GM23338 (cell line): ENCODE results near the gene TRPV5. TPM values are rescaled to one million over a fixed set of nuclear protein-coding genes. Genes with fewer than 3 reads are reported as not detected.
"Not testable (repeated sequence)": the region's sequence is repeated elsewhere in the genome, so short reads cannot be mapped to it uniquely, and the experiment has no call there.

Experiments
- ATAC-seq: fragments of 200-7000 bp; cut with Tn5 transposase; 3 replicates; pipeline ENCODE4 v1.9.1; 2020
- DNase-seq: peaks from one replicate; pipeline ENCODE4 v3.0.0-alpha.2; 2015; ENCODE audit warnings: low spot score
- H2AFZ ChIP-seq: fragments of 200-600 bp; sonication (generic); 2 replicates; pipeline ENCODE4 v1.8.0; 2016; ENCODE audit warnings: antibody characterized with exemption, mild to moderate bottlenecking, moderate library complexity
- H3F3A ChIP-seq: fragments of 200-600 bp; sonication (generic); replicated peaks from 2 replicates; pipeline ENCODE4 v1.8.0; 2017; ENCODE audit warnings: antibody characterized with exemption, mixed run types, low read depth
- H3K27ac ChIP-seq: fragments of 200-600 bp; sonication (generic); 2 replicates; pipeline ENCODE4 v1.6.1; 2016; ENCODE audit warnings: low read depth
- H3K27me3 ChIP-seq: fragments of 200-600 bp; sonication (generic); 2 replicates; pipeline ENCODE4 v1.8.0; 2016; ENCODE audit warnings: mild to moderate bottlenecking, mixed run types, moderate library complexity; ENCODE audit not compliant: insufficient read depth
- H3K36me3 ChIP-seq: fragments of 200-600 bp; sonication (generic); 2 replicates; pipeline ENCODE4 v1.8.0; 2016; ENCODE audit warnings: mild to moderate bottlenecking; ENCODE audit not compliant: insufficient read depth
- H3K4me1 ChIP-seq: fragments of 200-600 bp; sonication (generic); 2 replicates; pipeline ENCODE4 v1.8.0; 2016; ENCODE audit warnings: mild to moderate bottlenecking, moderate library complexity; ENCODE audit not compliant: insufficient read depth
- H3K4me2 ChIP-seq: fragments of 200-600 bp; sonication (generic); 2 replicates; pipeline ENCODE4 v1.7.1; 2017; ENCODE audit warnings: mixed run types
- H3K4me3 ChIP-seq: fragments of 200-600 bp; sonication (generic); 2 replicates; pipeline ENCODE4 v1.6.1; 2016; ENCODE audit warnings: mixed run types
- H3K79me2 ChIP-seq: fragments of 200-600 bp; sonication (generic); replicated peaks from 2 replicates; pipeline ENCODE4 v1.8.0; 2017; ENCODE audit warnings: mild to moderate bottlenecking; ENCODE audit not compliant: insufficient read depth
- H3K9me2 ChIP-seq: fragments of 200-600 bp; sonication (generic); 2 replicates; pipeline ENCODE4 v1.8.0; 2017; ENCODE audit not compliant: insufficient read depth
- H4K20me1 ChIP-seq: fragments of 200-600 bp; sonication (generic); replicated peaks from 2 replicates; pipeline ENCODE4 v1.8.0; 2017; ENCODE audit warnings: mild to moderate bottlenecking; ENCODE audit not compliant: insufficient read depth
- H3K27ac Mint-ChIP-seq: 2 replicates; pipeline ENCODE4 v1.8.0; 2020; ENCODE audit warnings: inconsistent platforms, mild to moderate bottlenecking, moderate library complexity, mixed read lengths
- H3K27me3 Mint-ChIP-seq: 3 replicates; pipeline ENCODE4 v1.8.0; 2022; ENCODE audit warnings: low read depth, mild to moderate bottlenecking, moderate library complexity, mixed read lengths, inconsistent platforms; ENCODE audit not compliant: insufficient read depth, poor library complexity
- H3K36me3 Mint-ChIP-seq: 3 replicates; pipeline ENCODE4 v1.8.0; 2021; ENCODE audit warnings: low read depth, mild to moderate bottlenecking, inconsistent platforms, moderate library complexity, mixed read lengths
- H3K4me1 Mint-ChIP-seq: 3 replicates; pipeline ENCODE4 v1.8.0; 2020; ENCODE audit warnings: mild to moderate bottlenecking, inconsistent platforms, mixed read lengths
- H3K4me3 Mint-ChIP-seq: 3 replicates; pipeline ENCODE4 v1.8.0; 2021; ENCODE audit warnings: moderate library complexity, mild to moderate bottlenecking, inconsistent platforms, mixed read lengths
- H3K9me3 Mint-ChIP-seq: 3 replicates; pipeline ENCODE4 v1.8.0; 2020; ENCODE audit warnings: moderate library complexity, mild to moderate bottlenecking, inconsistent platforms, mixed read lengths
- CREB1 ChIP-seq: fragments of 250-450 bp; sonication (Bioruptor Pico); IDR thresholded peaks from 2 replicates; pipeline ENCODE4 v1.5.0; 2020; ENCODE audit warnings: low read depth, mild to moderate bottlenecking, moderate library complexity
- CTCF ChIP-seq, 2 experiments: fragments of 200-600 bp in 1 of 2; sonication (generic) in 1 of 2; conservative IDR thresholded peaks; 2 replicates each; pipeline versions ENCODE4 v1.5.1 to v1.6.1; 2016 to 2017; ENCODE audit warnings: antibody characterized with exemption in 2 of 2, low read depth in 2 of 2, mild to moderate bottlenecking in 2 of 2, moderate library complexity in 1 of 2
- ETS1 ChIP-seq: IDR thresholded peaks from 2 replicates; pipeline ENCODE4 v1.6.1; 2016; ENCODE audit warnings: antibody characterized with exemption
- EZH2 ChIP-seq: fragments of 200-600 bp; sonication (generic); IDR thresholded peaks from one replicate; pipeline ENCODE4 v1.8.0; 2017; ENCODE audit warnings: antibody characterized with exemption, mild to moderate bottlenecking, low read depth; ENCODE audit not compliant: unreplicated experiment
- EZH2phosphoT487 ChIP-seq: fragments of 200-600 bp; sonication (generic); IDR thresholded peaks from one replicate; pipeline ENCODE4 v1.8.1; 2018; ENCODE audit warnings: antibody characterized with exemption; ENCODE audit not compliant: unreplicated experiment
- POLR2AphosphoS5 ChIP-seq: IDR thresholded peaks from 2 replicates; pipeline ENCODE4 v1.6.1; 2016; ENCODE audit warnings: antibody characterized with exemption, low read depth
- REST ChIP-seq: IDR thresholded peaks from one replicate; pipeline ENCODE4 v1.6.1; 2018; ENCODE audit warnings: antibody characterized with exemption; ENCODE audit not compliant: unreplicated experiment
- polyA plus RNA-seq: library from polyadenylated mRNA; unstranded; fragments of >200 nt; fragmentation: Nextera tagmentation; extraction: Ambion mirVana; gene quantifications from 2 replicates; pipeline ENCODE4 v1.2.1, GENCODE V29; 2016
- total RNA-seq: library from RNA; depleted of rRNA; stranded (reverse); fragments of >200 nt; shearing (Covaris generic); gene quantifications from 2 replicates; pipeline ENCODE4 v1.2.3, GENCODE V29; 2014

The TRPV5 gene
- total and polyA plus RNA-seq, 2 experiments from 2014 or later = not detected

DNA sequence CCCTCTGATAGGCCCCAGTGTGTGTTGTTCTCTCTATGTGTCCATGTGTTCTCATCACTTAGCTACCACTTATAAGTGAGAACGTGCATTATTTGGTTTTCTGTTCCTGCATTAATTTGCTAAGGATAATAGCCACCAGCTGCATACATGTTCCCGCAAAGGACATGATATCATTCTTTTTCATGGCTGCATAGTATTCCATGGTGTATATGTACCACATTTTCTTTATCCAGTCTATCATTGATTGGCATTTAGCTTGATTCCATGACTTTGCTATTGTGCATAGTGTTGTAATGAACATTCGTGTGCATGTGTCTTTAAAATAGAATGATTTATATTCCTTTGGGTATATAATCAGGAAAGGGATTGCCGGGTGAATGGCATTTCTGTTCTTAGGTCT, 44.9 kb upstream of the TRPV5 start:
- not testable (repeated sequence) for H3K27me3 ChIP-seq, H3K9me3 Mint-ChIP-seq, H3K9me2 ChIP-seq, H3K4me1 Mint-ChIP-seq, H3K4me3 Mint-ChIP-seq, H3K27ac Mint-ChIP-seq, H3K36me3 Mint-ChIP-seq, ATAC-seq, H3K4me1 ChIP-seq, H3K27me3 Mint-ChIP-seq, H3K4me2 ChIP-seq, H3F3A ChIP-seq, H4K20me1 ChIP-seq, H3K4me3 ChIP-seq, H3K36me3 ChIP-seq, DNase-seq, H2AFZ ChIP-seq, H3K27ac ChIP-seq, H3K79me2 ChIP-seq

DNA sequence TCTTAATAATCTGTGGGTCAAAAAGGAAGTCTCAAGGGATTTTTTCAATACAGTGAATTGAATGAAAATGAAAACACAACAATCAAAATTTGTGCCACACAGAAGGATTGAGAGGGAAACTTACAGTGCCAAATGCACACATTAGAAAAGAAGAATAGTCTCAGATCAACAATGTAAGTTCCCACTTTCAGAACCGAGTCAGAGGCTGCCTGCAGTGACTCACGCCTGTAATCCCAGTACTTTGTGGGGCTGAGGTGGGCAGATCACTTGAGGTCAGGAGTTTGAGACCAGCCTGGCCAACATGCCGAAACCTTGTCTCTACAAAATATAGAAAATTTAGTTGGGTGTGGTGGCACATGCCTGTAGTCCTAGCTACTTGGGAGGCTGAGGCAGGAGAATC, 41.1 kb upstream of the TRPV5 start:
- Mint-ChIP-seq H3K27ac (no peak overlapping the region), H3K4me1 (no peaks in the 10 kb centered on the region), H3K27me3 (peaks cover 2% of the 10 kb centered on the region), H3K36me3 (no peaks in the 10 kb centered on the region), H3K4me3 (no peak overlapping the region), H3K9me3 (peaks cover 5% of the 10 kb centered on the region; the same call in 2 of the 3 replicates)
- ATAC-seq (no peak), DNase-seq (no peak)
- Histone ChIP-seq H3K27ac (no peak overlapping the region), H2AFZ (no peak overlapping the region), H4K20me1 (no peaks in the 10 kb centered on the region), H3K36me3 (no peaks in the 10 kb centered on the region), H3K4me1 (no peaks in the 10 kb centered on the region), H3K4me2 (no peak overlapping the region), H3K4me3 (no peak overlapping the region), H3K9me2 (no peaks in the 10 kb centered on the region), H3K79me2 (no peaks in the 10 kb centered on the region), H3F3A (no peaks in the 10 kb centered on the region), H3K27me3 (no peaks in the 10 kb centered on the region)
- TF ChIP-seq CREB1 (CRISPR knock-in tag) (no peak), REST (no peak), EZH2phosphoT487 (no peak), CTCF (conservative IDR thresholded peaks at IDR 0.05; ENCODE audit: low read depth in 2 of 2) (no peak), ETS1 (no peak), POLR2AphosphoS5 (no peak), EZH2 (no peak)
